Daoy (cell line): Measurements from ENCODE around the gene ATF6B. TPM values are rescaled to one million over a fixed set of nuclear protein-coding genes. Genes with fewer than 3 reads are reported as not detected.
"Not testable (repeated sequence)": the region's sequence is repeated elsewhere in the genome, so short reads cannot be mapped to it uniquely, and the experiment has no call there.

ENCODE experiments used
- DNase-seq: peaks from one replicate; pipeline ENCODE4 v3.0.0-alpha.2; 2015; ENCODE audit warnings: low read depth
- total RNA-seq: library from RNA; depleted of rRNA; stranded (reverse); fragments of >200 nt; shearing (Covaris generic); gene quantifications from 2 replicates; pipeline ENCODE4 v1.2.3, GENCODE V29; 2014

Gene ATF6B
- total RNA-seq, 1 experiment from 2014 or later: 17.7 TPM

GRCh38 chr6:32108094-32108627, 19.9 kb downstream of the ATF6B start:
- DNase-seq: peak; percentile 61

GRCh38 chr6:32107406-32107805, 20.6 kb downstream of the ATF6B start:
- DNase-seq: peak; percentile 81

GRCh38 chr6:32105433-32105832, 22.6 kb downstream of the ATF6B start:
- no peak for DNase-seq

GRCh38 chr6:32102255-32102654, 25.8 kb downstream of the ATF6B start:
- no peak for DNase-seq

- not testable (repeated sequence) for DNase-seq
These were observed 27.8 kb downstream of the ATF6B start for GRCh38 chr6:32100251-32100650.

- DNase-seq: no peak
These were observed 30.7 kb downstream of the ATF6B start for GRCh38 chr6:32097364-32097763.

- DNase-seq: no peak
These were observed 31.4 kb downstream of the ATF6B start for GRCh38 chr6:32096394-32097258.

- DNase-seq: no peak
These were observed 32.0 kb downstream of the ATF6B start for GRCh38 chr6:32096087-32096393.

GRCh38 chr6:32095338-32096086, 32.5 kb downstream of the ATF6B start:
- no peak for DNase-seq

- DNase-seq: no peak
These were observed 35.1 kb downstream of the ATF6B start for GRCh38 chr6:32092760-32093497.

GRCh38 chr6:32089082-32089828, 38.8 kb downstream of the ATF6B start:
- DNase-seq: no peak

GRCh38 chr6:32088487-32089049, 39.5 kb downstream of the ATF6B start:
- no peak for DNase-seq

- peak; percentile 91 for DNase-seq
These were observed 40.2 kb downstream of the ATF6B start for GRCh38 chr6:32087574-32088486.

- peak; percentile 91 for DNase-seq
These were observed 41.1 kb downstream of the ATF6B start for GRCh38 chr6:32086661-32087573.

- no peak for DNase-seq
These were observed 42.1 kb downstream of the ATF6B start for GRCh38 chr6:32085759-32086459.

GRCh38 chr6:32084780-32085179, 43.3 kb downstream of the ATF6B start:
- DNase-seq: no peak

GRCh38 chr6:32083812-32084768, 44.0 kb downstream of the ATF6B start:
- no peak for DNase-seq
